HG03103 (cell line): Measurements from ENCODE around the gene OR11L1.

Experiments used
- ATAC-seq: cut with Tn5 transposase; IDR thresholded peaks from one replicate; pipeline ENCODE4 v1.9.1; 2021; ENCODE audit warnings: low read depth; ENCODE audit not compliant: unreplicated experiment

OR11L1 gene

GRCh38 chr1:247822060-247822459, 19.6 kb downstream of the OR11L1 start:
- no peak for ATAC-seq

- ATAC-seq = no peak
Observed at GRCh38 chr1:247812637-247813036, 29.1 kb downstream of the OR11L1 start.

- no peak for ATAC-seq
Observed at GRCh38 chr1:247797518-247797917, 44.2 kb downstream of the OR11L1 start.
